NT2/D1 (cell line): Measurements from ENCODE around the gene SCYGR2.
"Not testable (repeated sequence)": the region's sequence is repeated elsewhere in the genome, so short reads cannot be mapped to it uniquely, and the experiment has no call there.

Experiments
- DNase-seq: peaks from one replicate; pipeline ENCODE4 v3.0.0-alpha.2; 2011; ENCODE audit warnings: low read depth, low spot score
- H3K27me3 ChIP-seq: 2 replicates; pipeline ENCODE4 v1.6.0; 2011; ENCODE audit warnings: mild to moderate bottlenecking; ENCODE audit not compliant: insufficient read length, insufficient read depth
- H3K36me3 ChIP-seq: 2 replicates; pipeline ENCODE4 v1.6.1; 2011; ENCODE audit warnings: mild to moderate bottlenecking, low read length, mixed read lengths; ENCODE audit not compliant: insufficient read depth, insufficient read length
- H3K4me1 ChIP-seq: 2 replicates; pipeline ENCODE4 v1.5.1; 2011; ENCODE audit not compliant: insufficient read depth, insufficient read length
- H3K4me3 ChIP-seq: 2 replicates; pipeline ENCODE4 v1.5.1; 2011; ENCODE audit warnings: low read depth; ENCODE audit not compliant: insufficient read length
- H3K9ac ChIP-seq: 2 replicates; pipeline ENCODE4 v1.6.0; 2011; ENCODE audit warnings: low read depth; ENCODE audit not compliant: insufficient read length
- H3K9me3 ChIP-seq: 2 replicates; pipeline ENCODE4 v1.5.1; 2011; ENCODE audit warnings: mild to moderate bottlenecking, low read length; ENCODE audit not compliant: insufficient read depth
- SUZ12 ChIP-seq: IDR thresholded peaks from 2 replicates; pipeline ENCODE4 v1.6.1; 2011; ENCODE audit not compliant: insufficient read length, insufficient read depth; ENCODE audit errors: extremely low read depth
- YY1 ChIP-seq: IDR thresholded peaks from 2 replicates; pipeline ENCODE4 v1.6.1; 2011; ENCODE audit not compliant: insufficient read length, insufficient read depth
- ZNF274 ChIP-seq: IDR thresholded peaks from 2 replicates; pipeline ENCODE4 v1.6.1; 2011; ENCODE audit warnings: mild to moderate bottlenecking, low read depth, low read length

Gene SCYGR2, protein sequence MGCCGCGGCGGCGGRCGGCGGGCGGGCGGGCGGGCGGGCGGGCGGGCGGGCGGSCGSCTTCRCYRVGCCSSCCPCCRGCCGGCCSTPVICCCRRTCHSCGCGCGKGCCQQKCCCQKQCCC

DNA sequence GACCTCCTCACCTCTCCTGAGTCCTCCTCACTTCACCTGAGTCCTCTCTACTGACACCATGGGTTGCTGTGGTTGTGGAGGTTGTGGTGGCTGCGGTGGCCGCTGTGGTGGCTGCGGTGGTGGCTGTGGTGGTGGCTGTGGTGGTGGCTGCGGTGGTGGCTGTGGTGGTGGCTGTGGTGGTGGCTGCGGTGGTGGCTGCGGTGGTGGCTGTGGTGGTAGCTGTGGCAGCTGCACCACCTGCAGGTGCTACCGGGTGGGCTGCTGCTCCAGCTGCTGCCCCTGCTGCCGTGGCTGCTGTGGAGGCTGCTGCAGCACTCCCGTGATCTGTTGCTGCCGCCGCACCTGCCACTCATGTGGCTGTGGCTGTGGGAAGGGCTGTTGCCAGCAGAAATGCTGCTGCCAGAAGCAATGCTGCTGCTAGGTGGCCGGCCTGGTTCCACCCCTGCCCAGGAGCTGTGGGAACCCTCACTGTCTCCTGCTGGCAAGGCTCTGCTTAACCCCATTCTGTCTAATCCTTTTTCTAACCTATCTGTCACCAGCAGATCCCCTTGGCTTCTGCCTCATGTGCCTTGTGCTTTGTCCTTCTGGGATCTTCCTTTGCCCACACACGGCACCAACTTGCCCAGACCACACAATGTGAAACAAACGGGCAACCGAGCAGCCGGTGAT lies at the start of gene SCYGR2:
Gene SCYGR2, plus strand, starts transcription at position 59 of the 669 bp plus-strand sequence. Its CDS starts 0 bp downstream, at position 59.
- not testable (repeated sequence) for DNase-seq, H3K4me3 ChIP-seq, H3K4me1 ChIP-seq, H3K9ac ChIP-seq, H3K36me3 ChIP-seq, H3K9me3 ChIP-seq, H3K27me3 ChIP-seq

DNA sequence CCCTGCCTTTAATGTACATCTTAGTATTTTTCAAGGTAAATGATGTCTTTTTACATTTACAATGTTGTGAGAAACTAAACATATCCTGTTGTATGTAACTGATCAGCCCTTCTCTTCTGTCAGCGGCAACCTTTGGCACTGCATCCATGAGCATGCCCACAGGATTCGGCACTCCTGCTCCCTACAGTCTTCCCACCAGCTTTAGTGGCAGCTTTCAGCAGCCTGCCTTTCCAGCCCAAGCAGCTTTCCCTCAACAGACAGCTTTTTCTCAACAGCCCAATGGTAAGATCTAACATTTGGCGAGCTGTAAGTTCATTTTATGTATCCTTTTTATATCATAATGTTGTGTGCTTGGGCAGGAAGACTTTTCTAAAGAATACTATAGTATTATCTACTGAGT lies 46.9 kb upstream of the SCYGR2 start:
- H3K9me3 ChIP-seq, result no peaks in the 10 kb centered on the region
- no peaks in the 10 kb centered on the region for H3K4me1 ChIP-seq
- H3K9ac ChIP-seq, result no peak overlapping the region
- peaks cover 59% of the 10 kb centered on the region for H3K36me3 ChIP-seq
- no peak for DNase-seq
- TF ChIP-seq ZNF274 (no peak), YY1 (no peak), SUZ12 (no peak)
- H3K27me3 ChIP-seq, result no peaks in the 10 kb centered on the region
- no peak overlapping the region for H3K4me3 ChIP-seq

DNA sequence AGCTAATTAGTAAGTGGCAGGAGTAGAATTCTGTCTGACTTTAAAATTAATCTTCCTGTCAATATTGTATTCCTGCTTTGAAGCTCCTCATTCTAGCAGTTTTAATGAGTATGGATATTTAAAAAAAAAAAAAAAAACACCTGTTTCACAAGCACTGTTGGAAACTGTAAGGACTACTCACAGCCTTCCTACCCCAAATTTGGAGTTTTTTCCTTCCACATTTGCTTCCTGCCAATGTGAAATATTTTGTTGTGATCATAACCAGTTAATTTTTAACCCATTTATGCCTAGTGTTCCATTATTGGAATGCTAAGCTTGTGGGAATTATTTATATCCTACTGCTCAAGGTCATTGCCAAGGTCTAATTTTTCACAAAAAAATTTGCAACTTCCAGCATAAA lies 36.1 kb upstream of the SCYGR2 start:
- Histone ChIP-seq H3K36me3 (no peaks in the 10 kb centered on the region), H3K9me3 (no peaks in the 10 kb centered on the region), H3K4me3 (no peak overlapping the region), H3K4me1 (no peaks in the 10 kb centered on the region), H3K9ac (no peak overlapping the region), H3K27me3 (no peaks in the 10 kb centered on the region)
- TF ChIP-seq ZNF274, result no peak
- TF ChIP-seq YY1, result no peak
- DNase-seq, result no peak

DNA sequence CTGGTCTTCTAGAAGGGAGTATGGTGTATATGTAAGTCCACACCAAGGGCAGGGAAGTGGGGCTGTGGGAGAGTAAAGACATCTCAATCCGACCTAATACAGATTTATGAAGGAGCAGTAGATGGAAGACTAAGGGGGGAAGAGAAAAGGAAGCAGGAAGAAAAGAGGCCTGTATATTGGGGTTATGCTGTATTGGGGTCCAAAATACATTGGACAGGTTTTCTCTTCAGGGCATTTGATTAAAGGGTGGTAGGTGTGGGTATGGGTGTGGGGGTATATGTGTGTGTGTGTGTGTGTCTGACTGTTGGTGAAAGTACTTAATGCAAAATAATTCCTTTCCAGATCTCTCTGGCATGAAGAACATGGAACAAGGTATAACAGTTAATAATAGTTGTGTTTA lies 33.6 kb upstream of the SCYGR2 start:
- TF ChIP-seq SUZ12, result no peak
- TF ChIP-seq YY1, result no peak
- no peak for TF ChIP-seq ZNF274
- no peak for DNase-seq
- H3K9me3 ChIP-seq, result no peaks in the 10 kb centered on the region
- H3K9ac ChIP-seq, result no peak overlapping the region
- no peaks in the 10 kb centered on the region for H3K4me1 ChIP-seq
- H3K36me3 ChIP-seq, result no peaks in the 10 kb centered on the region
- H3K4me3 ChIP-seq, result no peak overlapping the region
- no peaks in the 10 kb centered on the region for H3K27me3 ChIP-seq

DNA sequence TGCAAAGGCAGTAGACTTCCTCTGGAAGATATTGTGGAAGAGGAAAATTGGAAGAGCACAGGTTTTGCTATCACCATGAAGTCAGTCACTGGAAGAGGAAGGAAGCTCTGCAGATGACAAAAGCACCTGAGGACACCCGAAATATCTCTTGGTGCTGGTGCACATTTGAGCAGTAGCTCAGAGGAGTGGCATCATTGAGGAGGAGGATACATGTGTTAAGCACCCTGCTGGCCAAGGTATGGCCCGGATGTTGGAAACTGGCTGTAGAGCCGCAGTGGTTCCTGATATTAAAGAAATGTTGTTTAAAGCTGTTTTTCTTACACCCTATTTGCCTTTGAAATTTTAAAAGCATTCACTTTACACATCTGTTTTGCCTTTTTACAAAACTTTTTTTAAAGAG lies 32.7 kb upstream of the SCYGR2 start:
- TF ChIP-seq YY1, result no peak
- TF ChIP-seq ZNF274, result no peak
- no peak for TF ChIP-seq SUZ12
- no peak for DNase-seq

DNA sequence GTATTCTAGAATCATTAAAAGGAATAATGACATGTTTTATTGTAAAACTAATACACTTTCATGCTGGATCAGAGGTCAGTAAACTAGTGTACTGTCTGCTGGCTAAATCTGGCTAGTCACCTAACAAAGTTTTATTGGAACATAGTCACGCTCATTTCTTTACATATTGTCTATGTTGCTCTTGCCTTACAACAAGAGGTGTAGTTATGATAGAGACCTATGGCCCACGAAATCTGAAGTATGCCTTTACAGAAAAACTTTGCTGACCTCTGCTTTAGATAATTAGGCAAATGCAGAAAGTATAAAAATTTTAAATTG lies 29.9 kb upstream of the SCYGR2 start:
- Histone ChIP-seq H3K27me3 (no peaks in the 10 kb centered on the region), H3K9ac (no peak overlapping the region), H3K36me3 (no peaks in the 10 kb centered on the region), H3K9me3 (no peaks in the 10 kb centered on the region), H3K4me3 (no peak overlapping the region), H3K4me1 (no peaks in the 10 kb centered on the region)
- TF ChIP-seq ZNF274, result no peak
- no peak for TF ChIP-seq SUZ12
- TF ChIP-seq YY1, result no peak
- no peak for DNase-seq

More for the DNA sequence above, 32.7 kb upstream of the SCYGR2 start:
- H3K4me3 ChIP-seq, result no peak overlapping the region
- no peak overlapping the region for H3K9ac ChIP-seq
- H3K27me3 ChIP-seq, result no peaks in the 10 kb centered on the region
- no peaks in the 10 kb centered on the region for H3K4me1 ChIP-seq
- no peaks in the 10 kb centered on the region for H3K9me3 ChIP-seq
- no peaks in the 10 kb centered on the region for H3K36me3 ChIP-seq

DNA sequence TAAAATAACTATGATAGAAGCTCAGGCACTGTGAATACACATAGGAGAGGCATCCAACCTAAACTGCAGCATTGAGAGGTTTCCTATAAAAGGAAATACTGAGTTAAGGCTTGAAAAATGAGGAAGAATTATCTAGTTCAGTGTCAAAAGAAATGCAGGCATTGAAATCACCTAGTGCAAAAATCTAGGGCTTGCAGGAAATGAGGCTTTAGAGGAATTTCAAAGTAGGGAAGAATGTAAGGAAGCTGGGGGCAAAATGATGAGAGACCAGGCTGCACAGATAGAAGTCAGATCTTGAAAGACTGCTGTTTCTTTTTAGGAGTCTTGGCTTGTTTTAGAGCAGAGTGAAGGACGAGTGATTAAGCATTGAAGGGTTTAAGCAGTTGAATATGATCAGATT lies 28.1 kb upstream of the SCYGR2 start:
- Histone ChIP-seq H3K36me3 (no peaks in the 10 kb centered on the region), H3K27me3 (no peaks in the 10 kb centered on the region), H3K4me1 (no peaks in the 10 kb centered on the region), H3K9ac (no peak overlapping the region), H3K9me3 (no peaks in the 10 kb centered on the region), H3K4me3 (no peak overlapping the region)
- no peak for DNase-seq
- TF ChIP-seq YY1 (no peak), ZNF274 (no peak), SUZ12 (no peak)
